ENCODE measurements around the gene PRKN. TPM values are rescaled to one million over a fixed set of nuclear protein-coding genes. Genes with fewer than 3 reads are reported as not detected.
"Not testable (repeated sequence)": the region's sequence is repeated elsewhere in the genome, so short reads cannot be mapped to it uniquely, and the experiment has no call there.

Gene PRKN
- total and polyA plus RNA-seq, 4 experiments from 2014 or later, result 0.50 to 5.3 (median 2.9) TPM

DNA sequence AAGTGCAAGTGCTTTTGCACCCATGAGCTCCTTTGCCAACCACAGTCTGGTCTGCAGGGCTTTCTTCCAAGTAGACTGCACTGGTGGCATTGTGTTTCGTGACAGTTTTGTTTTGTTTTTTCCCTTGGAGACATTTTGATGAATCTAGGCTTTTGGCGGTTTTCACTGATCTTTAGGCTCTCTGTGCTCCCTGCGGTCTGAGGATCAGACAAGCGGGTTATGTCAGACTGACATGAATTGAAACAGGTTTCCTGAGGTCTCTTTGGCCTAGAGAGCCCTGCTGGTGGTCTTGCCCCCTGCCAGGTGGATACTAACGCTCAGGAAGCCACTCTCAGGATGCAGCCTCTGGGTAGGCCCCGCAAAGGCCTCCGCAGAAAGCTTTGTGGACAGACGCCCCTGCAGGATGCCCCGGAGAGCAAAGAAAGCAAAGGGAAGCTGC, 898.3 kb downstream of the PRKN start:
- H3K9me3 ChIP-seq (ENCODE audit: control insufficient read depth in 1 of 2, low read length in 2 of 2), result no peaks in the 10 kb centered on the region
- no peak overlapping the region for H3K4me3 ChIP-seq (ENCODE audit: low read length in 2 of 2)
- H3K9me3 Mint-ChIP-seq, result no peaks in the 10 kb centered on the region
- CTCF ChIA-PET (ENCODE audit: partially characterized antibody), result no interaction called here
- no peaks in the 10 kb centered on the region for H3K27me3 ChIP-seq (ENCODE audit: insufficient read depth, low read length)
- no peak overlapping the region for H3K4me3 Mint-ChIP-seq
- H3K36me3 Mint-ChIP-seq, result no peaks in the 10 kb centered on the region
- no peaks in the 10 kb centered on the region for H3K4me1 ChIP-seq (ENCODE audit: insufficient read depth, low read length)
- intact Hi-C loops (cut with micrococcal nuclease), result no loop called here
- H3K27ac ChIP-seq (ENCODE audit: low read depth, low read length), result no peak overlapping the region
- H3K27me3 Mint-ChIP-seq, result no peaks in the 10 kb centered on the region
- POLR2A ChIA-PET (ENCODE audit: partially characterized antibody), result no interaction called here
- no peak overlapping the region for H3K27ac Mint-ChIP-seq
- no peaks in the 10 kb centered on the region for H3K36me3 ChIP-seq (ENCODE audit: insufficient read depth, low read length)
- no peak for DNase-seq
- no peaks in the 10 kb centered on the region for H3K4me1 Mint-ChIP-seq

DNA sequence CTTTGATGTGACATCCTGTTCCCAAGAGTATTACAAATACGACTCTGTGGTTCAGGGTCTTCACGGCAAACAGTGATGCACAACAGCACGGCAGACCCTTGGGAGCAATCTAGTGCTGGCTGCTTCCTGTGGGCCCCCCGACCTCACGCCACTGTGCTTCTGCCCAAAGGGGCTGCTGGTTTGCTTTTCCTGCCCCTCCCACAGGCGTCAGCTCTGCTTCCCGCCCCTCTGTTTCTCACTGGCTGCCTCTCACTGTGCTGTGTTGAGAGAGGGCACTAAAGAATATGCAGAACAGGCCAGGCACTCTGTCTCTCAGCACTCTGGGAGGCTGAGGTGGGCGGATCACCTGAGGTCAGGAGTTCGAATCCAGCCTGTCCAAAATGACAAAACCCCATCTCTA, 899.2 kb downstream of the PRKN start:
- Histone ChIP-seq H3K4me3 (ENCODE audit: low read length in 2 of 2) (no peak overlapping the region), H3K27ac (ENCODE audit: low read depth, low read length) (no peak overlapping the region), H3K36me3 (ENCODE audit: insufficient read depth, low read length) (no peaks in the 10 kb centered on the region), H3K27me3 (ENCODE audit: insufficient read depth, low read length) (no peaks in the 10 kb centered on the region), H3K4me1 (ENCODE audit: insufficient read depth, low read length) (no peaks in the 10 kb centered on the region), H3K9me3 (ENCODE audit: control insufficient read depth in 1 of 2, low read length in 2 of 2) (no peaks in the 10 kb centered on the region)
- Mint-ChIP-seq H3K27me3 (no peaks in the 10 kb centered on the region), H3K4me3 (no peak overlapping the region), H3K27ac (no peak overlapping the region), H3K9me3 (no peaks in the 10 kb centered on the region), H3K36me3 (no peaks in the 10 kb centered on the region), H3K4me1 (no peaks in the 10 kb centered on the region)
- POLR2A ChIA-PET (ENCODE audit: partially characterized antibody), result no interaction called here
- intact Hi-C loops (cut with micrococcal nuclease), result no loop called here
- CTCF ChIA-PET (ENCODE audit: partially characterized antibody), result no interaction called here
- no peak for DNase-seq

GRCh38 chr6:161826512-161826911, 901.1 kb downstream of the PRKN start:
- CTCF ChIA-PET (ENCODE audit: partially characterized antibody), result interaction anchor here (1.0 kb wide), 1 partner anchor 10 kb away, joined by 3 read pairs; no protein-coding TSS in a partner anchor
- H3K36me3 ChIP-seq (ENCODE audit: insufficient read depth, low read length), result no peaks in the 10 kb centered on the region
- H3K27me3 Mint-ChIP-seq, result no peaks in the 10 kb centered on the region

GRCh38 chr6:161822204-161822603, 905.4 kb downstream of the PRKN start:
- H3K27me3 Mint-ChIP-seq; H3K27ac Mint-ChIP-seq; H3K9me3 ChIP-seq (ENCODE audit: control insufficient read depth in 1 of 2, low read length in 2 of 2); H3K36me3 ChIP-seq (ENCODE audit: insufficient read depth, low read length); H3K27me3 ChIP-seq (ENCODE audit: insufficient read depth, low read length); H3K4me1 Mint-ChIP-seq; H3K4me3 ChIP-seq (ENCODE audit: low read length in 2 of 2); intact Hi-C loops (cut with micrococcal nuclease); H3K36me3 Mint-ChIP-seq; H3K4me1 ChIP-seq (ENCODE audit: insufficient read depth, low read length); H3K27ac ChIP-seq (ENCODE audit: low read depth, low read length); H3K9me3 Mint-ChIP-seq; DNase-seq; CTCF ChIA-PET (ENCODE audit: partially characterized antibody); POLR2A ChIA-PET (ENCODE audit: partially characterized antibody); H3K4me3 Mint-ChIP-seq: not testable (repeated sequence)

More at GRCh38 chr6:161826512-161826911, 901.1 kb downstream of the PRKN start:
- no peaks in the 10 kb centered on the region for H3K9me3 ChIP-seq (ENCODE audit: control insufficient read depth in 1 of 2, low read length in 2 of 2)
- H3K27ac ChIP-seq (ENCODE audit: low read depth, low read length), result no peak overlapping the region
- H3K4me3 Mint-ChIP-seq, result no peak overlapping the region
- H3K4me1 ChIP-seq (ENCODE audit: insufficient read depth, low read length), result no peaks in the 10 kb centered on the region
- H3K36me3 Mint-ChIP-seq, result no peaks in the 10 kb centered on the region
- H3K27me3 ChIP-seq (ENCODE audit: insufficient read depth, low read length), result no peaks in the 10 kb centered on the region
- POLR2A ChIA-PET (ENCODE audit: partially characterized antibody), result no interaction called here
- intact Hi-C loops (cut with micrococcal nuclease), result no loop called here
- no peak overlapping the region for H3K27ac Mint-ChIP-seq
- H3K4me3 ChIP-seq (ENCODE audit: low read length in 2 of 2), result no peak overlapping the region
- no peak for DNase-seq
- H3K4me1 Mint-ChIP-seq, result no peaks in the 10 kb centered on the region
- no peaks in the 10 kb centered on the region for H3K9me3 Mint-ChIP-seq

DNA sequence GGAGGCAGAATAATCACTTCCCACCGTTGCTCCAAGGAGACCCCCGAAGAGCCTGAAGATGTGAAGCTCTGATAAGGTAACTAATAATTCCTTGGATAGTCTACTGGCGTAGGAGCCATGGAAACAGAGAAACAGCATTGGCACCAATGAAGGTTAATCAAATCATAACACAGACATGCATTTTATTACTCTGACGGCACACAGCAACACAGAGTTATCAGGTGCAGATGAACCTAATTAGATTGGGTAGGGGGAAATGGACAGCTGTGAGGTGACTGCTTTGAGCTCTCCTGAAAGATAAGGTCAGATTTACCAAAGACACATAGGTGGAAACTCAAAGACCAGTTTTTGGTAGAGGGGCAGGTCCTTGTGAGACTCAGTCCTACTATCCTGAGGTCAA, 909.7 kb downstream of the PRKN start:
- Histone ChIP-seq H3K9me3 (ENCODE audit: control insufficient read depth in 1 of 2, low read length in 2 of 2) (no peaks in the 10 kb centered on the region), H3K4me3 (ENCODE audit: low read length in 2 of 2) (no peak overlapping the region), H3K4me1 (ENCODE audit: insufficient read depth, low read length) (no peaks in the 10 kb centered on the region), H3K27me3 (ENCODE audit: insufficient read depth, low read length) (no peaks in the 10 kb centered on the region), H3K36me3 (ENCODE audit: insufficient read depth, low read length) (no peaks in the 10 kb centered on the region), H3K27ac (ENCODE audit: low read depth, low read length) (no peak overlapping the region)
- DNase-seq, result no peak
- ChIA-PET POLR2A (ENCODE audit: partially characterized antibody) (no interaction called here), CTCF (ENCODE audit: partially characterized antibody) (no interaction called here)
- intact Hi-C loops (cut with micrococcal nuclease), result no loop called here
- no peaks in the 10 kb centered on the region for H3K36me3 Mint-ChIP-seq
- no peak overlapping the region for H3K27ac Mint-ChIP-seq
- H3K4me3 Mint-ChIP-seq, result no peak overlapping the region
- H3K27me3 Mint-ChIP-seq, result no peaks in the 10 kb centered on the region
- H3K4me1 Mint-ChIP-seq, result no peaks in the 10 kb centered on the region
- H3K9me3 Mint-ChIP-seq, result peaks cover 0 to 4% (median 0%) of the 10 kb centered on the region in 8 donors

GRCh38 chr6:161815965-161816364, 911.6 kb downstream of the PRKN start:
- ChIA-PET CTCF (ENCODE audit: partially characterized antibody) (no interaction called here), POLR2A (ENCODE audit: partially characterized antibody) (no interaction called here)
- H3K9me3 ChIP-seq (ENCODE audit: control insufficient read depth in 1 of 2, low read length in 2 of 2), result no peaks in the 10 kb centered on the region
- H3K4me1 ChIP-seq (ENCODE audit: insufficient read depth, low read length), result no peaks in the 10 kb centered on the region
- intact Hi-C loops (cut with micrococcal nuclease), result no loop called here
- no peaks in the 10 kb centered on the region for H3K36me3 ChIP-seq (ENCODE audit: insufficient read depth, low read length)
- no peak overlapping the region for H3K27ac ChIP-seq (ENCODE audit: low read depth, low read length)
- H3K27ac Mint-ChIP-seq, result no peak overlapping the region
- no peaks in the 10 kb centered on the region for H3K27me3 ChIP-seq (ENCODE audit: insufficient read depth, low read length)
- no peak for DNase-seq
- H3K4me3 Mint-ChIP-seq, result no peak overlapping the region
- H3K4me3 ChIP-seq (ENCODE audit: low read length in 2 of 2), result no peak overlapping the region
- peaks cover 0 to 11% (median 0%) of the 10 kb centered on the region in 8 donors for H3K9me3 Mint-ChIP-seq
- H3K4me1 Mint-ChIP-seq, result no peaks in the 10 kb centered on the region
- H3K27me3 Mint-ChIP-seq, result no peaks in the 10 kb centered on the region
- no peaks in the 10 kb centered on the region for H3K36me3 Mint-ChIP-seq

GRCh38 chr6:161813156-161813555, 914.4 kb downstream of the PRKN start:
- POLR2A ChIA-PET (ENCODE audit: partially characterized antibody), result no interaction called here
- Mint-ChIP-seq H3K4me3 (no peak overlapping the region), H3K36me3 (no peaks in the 10 kb centered on the region), H3K4me1 (no peaks in the 10 kb centered on the region), H3K9me3 (peaks cover 0 to 11% (median 0%) of the 10 kb centered on the region in 8 donors), H3K27ac (no peak overlapping the region), H3K27me3 (no peaks in the 10 kb centered on the region)
- H3K9me3 ChIP-seq (ENCODE audit: control insufficient read depth in 1 of 2, low read length in 2 of 2), result no peaks in the 10 kb centered on the region
- no peaks in the 10 kb centered on the region for H3K36me3 ChIP-seq (ENCODE audit: insufficient read depth, low read length)
- H3K27me3 ChIP-seq (ENCODE audit: insufficient read depth, low read length), result no peaks in the 10 kb centered on the region
- DNase-seq, result no peak
- H3K4me1 ChIP-seq (ENCODE audit: insufficient read depth, low read length), result no peaks in the 10 kb centered on the region
- no peak overlapping the region for H3K4me3 ChIP-seq (ENCODE audit: low read length in 2 of 2)
- intact Hi-C loops (cut with micrococcal nuclease), result no loop called here
- H3K27ac ChIP-seq (ENCODE audit: low read depth, low read length), result no peak overlapping the region
- CTCF ChIA-PET (ENCODE audit: partially characterized antibody), result no interaction called here

DNA sequence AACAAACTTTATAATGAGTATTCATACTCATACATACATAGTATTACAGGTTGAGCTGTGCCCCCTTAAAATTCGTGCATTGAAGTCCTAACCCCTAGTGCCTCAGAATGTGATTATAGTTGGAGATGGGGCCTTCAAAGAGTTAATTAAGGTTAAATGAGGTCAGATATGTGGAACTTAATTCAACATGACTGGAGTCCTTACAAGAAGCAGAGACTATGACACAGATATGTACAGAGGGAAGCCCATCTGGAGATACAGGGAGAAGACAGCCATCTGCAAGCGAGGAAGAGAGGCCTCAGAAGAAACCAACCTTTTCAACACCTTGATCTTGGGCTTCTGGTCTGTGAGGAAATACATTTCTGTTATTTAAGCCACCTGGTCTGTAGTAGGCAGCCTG, 917.6 kb downstream of the PRKN start:
- ChIA-PET POLR2A (ENCODE audit: partially characterized antibody) (no interaction called here), CTCF (ENCODE audit: partially characterized antibody) (no interaction called here)
- H3K4me3 ChIP-seq (ENCODE audit: low read length in 2 of 2), result no peak overlapping the region
- no peaks in the 10 kb centered on the region for H3K4me1 ChIP-seq (ENCODE audit: insufficient read depth, low read length)
- DNase-seq, result no peak
- no peak overlapping the region for H3K27ac ChIP-seq (ENCODE audit: low read depth, low read length)
- intact Hi-C loops (cut with micrococcal nuclease), result no loop called here
- Mint-ChIP-seq H3K9me3 (peaks cover 0 to 11% (median 2%) of the 10 kb centered on the region in 8 donors), H3K4me1 (peaks cover 0 to 5% (median under 1%) of the 10 kb centered on the region in 4 donors), H3K27me3 (no peaks in the 10 kb centered on the region), H3K4me3 (no peak overlapping the region), H3K27ac (no peak overlapping the region), H3K36me3 (no peaks in the 10 kb centered on the region)
- no peaks in the 10 kb centered on the region for H3K27me3 ChIP-seq (ENCODE audit: insufficient read depth, low read length)
- no peaks in the 10 kb centered on the region for H3K9me3 ChIP-seq (ENCODE audit: control insufficient read depth in 1 of 2, low read length in 2 of 2)
- no peaks in the 10 kb centered on the region for H3K36me3 ChIP-seq (ENCODE audit: insufficient read depth, low read length)
